ENCODE measurements around the gene PLXNA4.

The PLXNA4 gene

GRCh38 chr7:132097550-132098134, 478.6 kb downstream of the PLXNA4 start:
- DNase-seq, result no peak

- no peak for DNase-seq
Observed at GRCh38 chr7:132095111-132095765, 481.0 kb downstream of the PLXNA4 start.

GRCh38 chr7:132092106-132092505, 484.2 kb downstream of the PLXNA4 start:
- DNase-seq, result peak; percentile 71

- DNase-seq, result no peak
Observed at GRCh38 chr7:132091706-132092105, 484.6 kb downstream of the PLXNA4 start.

DNA sequence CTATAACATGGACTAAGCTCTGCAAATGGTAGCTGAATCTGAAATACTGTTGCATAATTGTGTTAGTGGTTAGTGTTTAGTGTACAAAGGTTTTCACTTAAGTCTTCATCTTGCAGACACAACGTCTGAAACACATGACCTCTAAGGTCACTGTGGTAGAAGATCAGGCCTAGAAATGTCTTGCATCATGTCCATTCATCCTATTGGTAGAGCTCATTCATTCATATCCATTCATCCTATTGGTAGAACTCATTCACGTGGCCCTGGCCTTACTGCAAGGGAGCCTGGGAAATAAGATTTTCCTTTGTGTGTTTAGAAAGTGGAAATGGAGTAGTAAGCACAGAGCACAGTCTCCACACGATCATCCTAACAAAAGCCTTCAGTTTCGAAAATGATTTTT, 485.8 kb downstream of the PLXNA4 start:
- no peak for DNase-seq

- DNase-seq, result no peak
Observed at GRCh38 chr7:132089356-132089755, 486.9 kb downstream of the PLXNA4 start.

DNA sequence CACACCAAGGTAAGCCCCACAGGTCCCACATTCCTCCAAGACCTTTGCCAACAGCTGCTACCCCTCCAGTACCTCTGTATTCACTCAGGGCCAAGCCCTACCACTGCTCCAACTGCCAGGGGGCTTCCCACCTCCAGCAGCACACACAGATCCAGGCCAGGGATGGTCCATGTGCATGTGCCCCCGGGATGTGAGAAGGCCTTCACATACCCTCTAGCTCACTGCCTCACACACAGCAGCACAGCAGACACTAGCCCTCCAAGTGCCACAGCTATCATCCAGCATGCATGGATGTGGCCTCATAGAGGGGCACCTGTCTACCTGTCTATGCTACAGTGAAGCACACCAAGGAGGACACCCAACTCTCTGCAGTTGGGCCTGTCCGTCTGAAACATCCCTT, 488.8 kb downstream of the PLXNA4 start:
- DNase-seq, result no peak

DNA sequence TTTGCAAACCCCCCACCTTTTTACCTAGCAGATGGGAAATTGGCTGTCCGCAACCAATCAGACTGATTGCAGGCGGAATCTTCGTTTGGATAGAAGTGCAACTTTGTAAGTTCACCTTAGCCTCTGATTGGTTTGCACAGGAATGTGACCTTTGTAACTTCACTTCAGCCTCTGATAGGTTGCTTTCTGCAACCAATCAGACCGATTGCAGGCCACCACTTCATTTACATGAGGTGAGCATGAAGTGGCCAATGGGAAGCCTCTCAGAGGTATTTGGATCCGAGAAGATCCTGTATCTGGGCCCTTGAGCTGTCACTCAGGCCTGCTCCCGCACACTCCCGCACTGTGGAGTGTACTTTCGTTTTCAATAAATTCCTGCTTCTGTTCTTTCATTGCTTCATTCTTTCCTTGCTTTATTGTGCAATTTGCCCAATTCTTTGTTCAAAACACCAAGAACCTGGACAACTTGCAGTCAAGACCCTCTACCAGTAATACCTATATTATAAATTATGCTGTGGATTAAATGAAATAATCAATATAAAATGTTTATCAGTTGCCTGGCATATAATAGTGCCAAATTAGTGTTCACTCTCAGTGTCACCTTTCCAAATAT, 491.4 kb downstream of the PLXNA4 start:
- no peak for DNase-seq

GRCh38 chr7:132083537-132084123, 492.6 kb downstream of the PLXNA4 start:
- DNase-seq, result no peak

GRCh38 chr7:132083126-132083525, 493.1 kb downstream of the PLXNA4 start:
- DNase-seq, result no peak

GRCh38 chr7:132082394-132082793, 493.9 kb downstream of the PLXNA4 start:
- DNase-seq, result no peak

DNA sequence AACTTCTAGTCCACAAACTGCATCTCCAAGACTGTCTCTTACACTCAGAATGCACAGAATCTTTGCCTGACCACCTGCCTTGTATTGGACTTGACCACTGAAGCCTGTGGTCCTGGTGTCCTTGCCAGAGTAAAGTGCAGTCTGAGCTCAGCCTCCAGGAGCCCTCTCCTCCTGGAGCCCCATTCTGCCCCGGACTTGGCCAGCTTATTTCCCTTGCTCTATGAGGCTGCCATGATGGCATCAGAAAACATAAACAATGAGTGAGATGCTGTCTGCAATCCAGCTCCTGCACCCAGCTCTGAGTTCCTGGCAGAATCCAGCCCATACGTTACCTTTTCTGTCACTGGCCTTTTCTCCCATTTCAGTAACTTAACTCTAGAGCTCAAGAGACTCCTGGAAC, 494.6 kb downstream of the PLXNA4 start:
- DNase-seq, result no peak

DNA sequence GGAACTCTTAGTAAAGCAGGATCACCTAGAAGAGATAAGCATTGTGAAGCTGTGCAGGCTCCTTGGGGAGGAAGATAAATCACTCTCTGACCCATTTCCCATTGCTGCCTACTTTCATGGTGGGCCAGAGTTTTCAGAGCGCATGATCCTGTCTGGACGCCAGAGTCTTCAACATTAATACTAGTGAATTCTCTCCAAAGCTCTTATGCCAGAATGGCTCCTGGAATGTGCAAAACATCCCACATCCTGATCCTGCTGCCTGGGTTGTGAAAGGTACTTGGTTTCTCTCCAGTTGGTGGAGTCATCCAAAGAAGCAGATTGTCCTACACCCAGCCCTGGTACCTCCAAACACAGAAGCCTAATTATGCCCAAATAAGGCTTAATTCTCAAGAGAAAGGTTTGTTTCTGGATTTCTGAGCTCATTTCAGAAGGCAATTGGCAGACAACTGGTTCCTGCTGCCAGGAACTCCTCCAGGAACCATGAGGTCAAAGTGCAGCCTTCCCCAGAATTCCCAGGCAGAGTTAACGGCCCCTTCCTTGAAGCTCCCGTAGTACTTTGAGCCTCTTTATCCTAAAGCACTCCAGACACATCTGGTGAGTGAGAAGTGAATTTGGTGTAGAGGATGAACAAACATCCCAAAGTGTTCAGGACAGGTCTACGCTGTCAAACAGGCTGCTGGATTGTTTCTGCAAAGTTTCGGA, 495.2 kb downstream of the PLXNA4 start:
- DNase-seq, result no peak

DNA sequence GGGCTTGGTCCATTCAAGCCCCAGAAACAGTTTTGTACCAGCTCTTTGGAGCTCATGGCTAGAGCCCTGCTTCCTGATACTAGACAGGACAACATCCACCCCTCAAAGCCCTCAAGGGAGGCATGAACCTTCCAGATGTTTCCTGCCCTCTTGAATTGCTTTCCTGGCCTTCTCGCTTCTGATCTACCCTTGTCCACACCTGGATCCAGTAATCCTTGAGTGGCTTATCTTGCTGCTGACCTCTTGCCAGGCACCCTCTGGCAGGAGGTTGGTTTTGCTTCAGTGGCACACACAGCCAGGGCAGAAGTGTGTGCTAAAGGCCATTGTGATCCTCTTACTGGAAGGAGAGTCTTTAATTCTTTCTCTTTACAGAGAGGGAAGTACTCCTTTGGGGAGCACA, 495.8 kb downstream of the PLXNA4 start:
- DNase-seq, result no peak

- DNase-seq, result no peak
Observed at GRCh38 chr7:132078891-132079735, 497.2 kb downstream of the PLXNA4 start.

GRCh38 chr7:132077971-132078685, 498.1 kb downstream of the PLXNA4 start:
- DNase-seq, result no peak

- no peak for DNase-seq
Observed at GRCh38 chr7:132076301-132077035, 499.8 kb downstream of the PLXNA4 start.

GRCh38 chr7:132075515-132075914, 500.8 kb downstream of the PLXNA4 start:
- no peak for DNase-seq

DNA sequence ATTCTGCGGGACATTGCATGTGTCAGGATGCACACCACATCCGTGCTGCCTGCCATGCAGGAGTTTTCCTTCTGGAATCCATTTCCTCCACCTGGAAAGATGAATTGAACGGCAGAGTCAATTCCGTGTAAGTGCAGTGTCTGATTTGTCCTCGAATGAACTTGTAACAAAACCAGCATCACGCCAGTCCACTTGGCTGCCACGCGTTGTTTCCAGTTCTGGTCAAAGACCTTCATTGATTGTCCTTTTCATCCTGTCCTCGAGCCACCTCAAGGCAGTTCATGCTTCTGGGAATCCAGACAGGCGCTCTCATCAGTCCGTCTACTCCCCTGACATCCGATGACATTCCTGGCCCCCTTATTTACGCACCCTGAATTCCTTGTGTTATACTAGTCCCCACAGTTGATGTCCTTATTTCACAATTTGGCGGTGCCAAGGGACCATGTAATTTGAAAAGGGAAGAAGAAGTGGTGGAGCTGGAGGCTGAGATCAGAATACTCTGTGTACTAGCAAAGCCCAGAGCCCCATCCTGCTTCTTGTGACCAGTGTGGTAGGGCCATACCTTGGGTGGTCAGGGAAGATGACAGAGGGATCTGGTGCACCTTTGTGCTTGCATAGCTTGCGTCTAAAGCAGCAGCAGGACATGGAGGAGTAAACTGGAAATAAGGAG, 502.2 kb downstream of the PLXNA4 start:
- no peak for DNase-seq
